GM12892 (cell line): ENCODE measurements around the gene FBXW2.

Experiments
- POLR2A ChIP-seq: IDR thresholded peaks from 2 replicates; pipeline ENCODE4 v1.6.1; 2011; ENCODE audit warnings: low read depth, low read length, control low read depth
- POLR2AphosphoS5 ChIP-seq: IDR thresholded peaks from 2 replicates; pipeline ENCODE4 v1.6.1; 2011; ENCODE audit warnings: low read depth, low read length, control low read depth
- TAF1 ChIP-seq: IDR thresholded peaks from 2 replicates; pipeline ENCODE4 v1.6.1; 2011; ENCODE audit warnings: low read depth, mild to moderate bottlenecking, control low read depth, low read length, borderline replicate concordance

- no peak for TF ChIP-seq POLR2A
- TF ChIP-seq POLR2AphosphoS5 = no peak
- no peak for TF ChIP-seq TAF1
These were observed 79.7 kb downstream of the FBXW2 start for GRCh38 chr9:120713257-120714087.
